ENCODE data around the gene KRT79. TPM values are rescaled to one million over a fixed set of nuclear protein-coding genes. Genes with fewer than 3 reads are reported as not detected.
"Not testable (repeated sequence)": the region's sequence is repeated elsewhere in the genome, so short reads cannot be mapped to it uniquely, and the experiment has no call there.

The KRT79 gene
- 1 to 10 TPM in 2 of 4 donors, under 1 TPM in 1, not detected in 1; 0.46 to 2.8 (median 1.7) TPM for total RNA-seq

GRCh38 chr12:52833922-52834726, at the start of gene KRT79:
Gene KRT79 (minus strand): TSS chr12:52834311. CDS start chr12:52834260, 51 bp downstream.
- no peak for TF ChIP-seq CTCF (IDR thresholded peaks at IDR 0.05)
- DNase-seq (ENCODE audit: low spot score) (no peak), ATAC-seq (ENCODE audit: low FRiP score) (no peak)

GRCh38 chr12:52880499-52880898, 46.4 kb upstream of the KRT79 start:
- not testable (repeated sequence) for ATAC-seq (ENCODE audit: low FRiP score); DNase-seq (ENCODE audit: low spot score)

- peak in 1 of 3 donors; percentile 66 for TF ChIP-seq CTCF (IDR thresholded peaks at IDR 0.05)
- DNase-seq (ENCODE audit: low spot score) (no peak), ATAC-seq (ENCODE audit: low FRiP score) (peak; percentile 84)
Observed at GRCh38 chr12:52879394-52880351, 45.6 kb upstream of the KRT79 start.

GRCh38 chr12:52878507-52879393, 44.6 kb upstream of the KRT79 start:
- TF ChIP-seq CTCF (IDR thresholded peaks at IDR 0.05) = no peak
- no peak for ATAC-seq (ENCODE audit: low FRiP score)

GRCh38 chr12:52877242-52877641, 43.1 kb upstream of the KRT79 start:
- DNase-seq (ENCODE audit: low spot score) (no peak), ATAC-seq (ENCODE audit: low FRiP score) (no peak)
- TF ChIP-seq CTCF (IDR thresholded peaks at IDR 0.05) = no peak

More at GRCh38 chr12:52878507-52879393, 44.6 kb upstream of the KRT79 start:
- no peak for DNase-seq (ENCODE audit: low spot score)

GRCh38 chr12:52876372-52876771, 42.3 kb upstream of the KRT79 start:
- no peak for TF ChIP-seq CTCF (IDR thresholded peaks at IDR 0.05)
- no peak for ATAC-seq (ENCODE audit: low FRiP score)
- DNase-seq (ENCODE audit: low spot score) = no peak

Data from omental fat pad (tissue), 4 donors.